Measurements from ENCODE around the gene FAM174B.

DNA sequence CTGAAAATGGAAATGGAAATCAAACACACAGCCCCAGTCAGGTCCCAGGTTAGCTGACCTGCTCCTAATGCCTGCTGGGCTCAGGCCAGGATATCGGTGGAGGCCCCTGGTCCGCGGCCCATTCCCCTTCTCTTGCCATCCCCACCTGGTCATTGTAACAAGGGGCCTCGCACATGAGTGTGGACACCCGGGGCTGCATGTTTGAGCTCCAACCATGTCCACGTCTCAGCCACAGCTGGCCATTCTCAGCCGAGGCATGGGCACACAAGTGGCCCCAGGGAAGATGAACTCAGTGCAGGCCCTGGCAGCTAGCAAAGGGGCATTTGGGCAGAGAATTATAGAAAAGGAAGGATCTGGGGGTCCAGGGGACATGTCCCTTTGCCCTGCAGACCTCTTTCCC lies 41.7 kb downstream of the FAM174B start:
- TF ChIP-seq EZH2 (IDR thresholded peaks at IDR 0.05) = no peak
- TF ChIP-seq POLR2AphosphoS5 (IDR thresholded peaks at IDR 0.05; ENCODE audit: borderline replicate concordance, low read depth, low read length) = no peak
